ENCODE measurements around the gene MYPOP. TPM values are rescaled to one million over a fixed set of nuclear protein-coding genes. Genes with fewer than 3 reads are reported as not detected.

Gene MYPOP
- total and polyA plus RNA-seq, 10 of the 15 experiments (the other 5 are each of a cell fraction or from before 2014, with no cell fraction given): 0.47 to 9.4 (median 1.4) TPM

- Histone ChIP-seq H3K4me3 (no peak overlapping the region), H3K4me2 (ENCODE audit: control insufficient read depth, insufficient read depth) (peak overlapping the region; percentile 81), H3K27ac (ENCODE audit: control insufficient read depth, insufficient read depth) (peak overlapping the region; percentile 17; the same call in 1 of the 2 replicates), H3K36me3 (ENCODE audit: control insufficient read depth in 2 of 2, insufficient read depth in 2 of 2, low read length in 1 of 2) (no peaks in the 10 kb centered on the region), H2AFZ (ENCODE audit: control insufficient read depth, low read depth, low read length) (peak overlapping the region; percentile 86), H3K4me1 (ENCODE audit: control insufficient read depth, insufficient read depth, low read length) (peaks cover 9% of the 10 kb centered on the region), H3K27me3 (replicated peaks in 1 of 2; ENCODE audit: control insufficient read depth in 2 of 2, insufficient read depth in 2 of 2, low read length in 1 of 2) (no peaks in the 10 kb centered on the region), H4K20me1 (ENCODE audit: control insufficient read depth, insufficient read depth) (no peaks in the 10 kb centered on the region), H3K79me2 (ENCODE audit: control insufficient read depth, insufficient read depth, low read length) (no peaks in the 10 kb centered on the region), H3K9ac (ENCODE audit: control insufficient read depth, insufficient read depth, low read length) (peak overlapping the region; percentile 69), H3K9me3 (replicated peaks; ENCODE audit: control insufficient read depth, insufficient read depth, low read length) (no peaks in the 10 kb centered on the region)
- ChIA-PET RAD21 (ENCODE audit: unreplicated experiment) (interaction anchor here (1.2 kb wide), 1 partner anchor 11 kb away, joined by 4 read pairs; the partner anchor contains the start of gene FOXA3), POLR2A (interaction anchor here (0.7 to 1.5 kb wide), 5 partner anchors 10 to 1031 kb away, joined by 3 to 4 read pairs (median 3); partner anchors contain the start of genes FOXA3, IRF2BP1 and SYMPK), CTCF (interaction anchor here (1.1 to 1.2 kb wide), 2 partner anchors 11 to 12 kb away, joined by 3 read pairs; partner anchors contain the start of gene FOXA3), SMC1A (ENCODE audit: uncharacterized antibody, unreplicated experiment) (interaction anchor here (1.2 kb wide), 1 partner anchor 11 kb away, joined by 4 read pairs; no protein-coding TSS in a partner anchor)
- ATAC-seq (peak; percentile 81), DNase-seq (ENCODE audit: low read depth, low spot score) (no peak), FAIRE-seq (no peak)
- BruUV-seq (replicated peaks): no TSS peak
- TF ChIP-seq EGR1 (IDR thresholded peaks at IDR 0.05; ENCODE audit: borderline replicate concordance in 1 of 2, low read depth in 2 of 2, low read length in 2 of 2) (0 out of 3 replicates have a peak, but pooled peaks of 1 of the 2 experiments have one; percentile 29), SMAD5 (IDR thresholded peaks at IDR 0.05; ENCODE audit: low read depth) (no peak), STAT3 (IDR thresholded peaks at IDR 0.05; ENCODE audit: low read depth, low read length) (no peak), ATF7 (IDR thresholded peaks at IDR 0.05; ENCODE audit: low read depth) (peak; percentile 44; the same call in 1 of the 2 replicates), CREB1 (IDR thresholded peaks at IDR 0.05; ENCODE audit: low read depth) (no peak), PML (IDR thresholded peaks at IDR 0.05; ENCODE audit: low read length) (no peak), RUNX3 (IDR thresholded peaks at IDR 0.05; ENCODE audit: low read length) (0 out of 2 replicates have a peak, but pooled peaks have one; percentile 23), JUNB (IDR thresholded peaks at IDR 0.05) (no peak), NRF1 (conservative IDR thresholded peaks at IDR 0.05; ENCODE audit: low read depth, low read length) (no peak), ATF3 (IDR thresholded peaks at IDR 0.05; ENCODE audit: borderline replicate concordance, extremely low read depth, low read depth, low read length) (no peak), MEF2A (IDR thresholded peaks at IDR 0.05; ENCODE audit: insufficient read depth, low read depth, low read length) (no peak), ZNF24 (IDR thresholded peaks at IDR 0.05) (no peak), IRF5 (IDR thresholded peaks at IDR 0.05; ENCODE audit: borderline replicate concordance) (no peak), SMAD1 (IDR thresholded peaks at IDR 0.05; ENCODE audit: low read depth, partially characterized antibody) (peak; percentile 18)
- intact Hi-C loops (cut with micrococcal nuclease; ENCODE audit: unreplicated experiment) (no loop called here), in situ Hi-C loops (cut with MboI) (no loop called here)
- WGBS (ENCODE audit: insufficient coverage, insufficient replicate concordance, low lambda C conversion rate, missing lambda C conversion rate): 20% methylated on average over 2 of the region's 4 CpGs
Measured at GRCh38 chr19:45876161-45876410, 26.3 kb downstream of the MYPOP start.

All from GM12878 (cell line).